GM18858 (cell line): Measurements from ENCODE around the gene TOR1AIP2.

Source experiments
- ATAC-seq: cut with Tn5 transposase; IDR thresholded peaks from one replicate; pipeline ENCODE4 v1.9.1; 2021; ENCODE audit not compliant: unreplicated experiment

TOR1AIP2 gene

GRCh38 chr1:179877586-179878265, at the start of gene TOR1AIP2:
TSS of gene TOR1AIP2 (minus strand) at chr1:179877803. CDS start at chr1:179852665, 25,138 bp downstream.
- ATAC-seq, result peak; percentile 67

- ATAC-seq, result no peak
Observed at GRCh38 chr1:179926850-179927205, 49.2 kb upstream of the TOR1AIP2 start.

GRCh38 chr1:179925922-179926849, 48.6 kb upstream of the TOR1AIP2 start:
- ATAC-seq, result no peak

- no peak for ATAC-seq
Observed at GRCh38 chr1:179925302-179925701, 47.7 kb upstream of the TOR1AIP2 start.

GRCh38 chr1:179924268-179924667, 46.7 kb upstream of the TOR1AIP2 start:
- no peak for ATAC-seq

GRCh38 chr1:179923029-179923428, 45.4 kb upstream of the TOR1AIP2 start:
- no peak for ATAC-seq

- no peak for ATAC-seq
Observed at GRCh38 chr1:179921981-179922872, 44.6 kb upstream of the TOR1AIP2 start.

GRCh38 chr1:179921472-179921871, 43.9 kb upstream of the TOR1AIP2 start:
- no peak for ATAC-seq

- no peak for ATAC-seq
Observed at GRCh38 chr1:179917601-179918429, 40.2 kb upstream of the TOR1AIP2 start.

GRCh38 chr1:179911812-179912211, 34.2 kb upstream of the TOR1AIP2 start:
- no peak for ATAC-seq

- no peak for ATAC-seq
Observed at GRCh38 chr1:179910934-179911333, 33.3 kb upstream of the TOR1AIP2 start.

GRCh38 chr1:179889589-179889988, 12.0 kb upstream of the TOR1AIP2 start:
- no peak for ATAC-seq

GRCh38 chr1:179888071-179888470, 10.5 kb upstream of the TOR1AIP2 start:
- ATAC-seq, result no peak

GRCh38 chr1:179883745-179884138, 6.1 kb upstream of the TOR1AIP2 start:
- peak; percentile 28 for ATAC-seq

GRCh38 chr1:179883040-179883744, 5.6 kb upstream of the TOR1AIP2 start:
- ATAC-seq, result peak; percentile 1

- peak; percentile 60 for ATAC-seq
Observed at GRCh38 chr1:179882253-179883039, 4.8 kb upstream of the TOR1AIP2 start, which contains the start of gene TOR1AIP1. TSS of gene TOR1AIP1 (plus strand) at chr1:179882285. CDS start at chr1:179882503, 218 bp downstream.

GRCh38 chr1:179881642-179882252, 4.1 kb upstream of the TOR1AIP2 start:
- no peak for ATAC-seq

GRCh38 chr1:179879797-179880196, 2.2 kb upstream of the TOR1AIP2 start:
- no peak for ATAC-seq
